HG02642 (cell line): Measurements from ENCODE around the gene MAP3K10.

Source experiments
- ATAC-seq: cut with Tn5 transposase; IDR thresholded peaks from one replicate; pipeline ENCODE4 v1.9.1; 2021; ENCODE audit warnings: mild to moderate bottlenecking; ENCODE audit not compliant: unreplicated experiment, poor library complexity

MAP3K10 gene

DNA sequence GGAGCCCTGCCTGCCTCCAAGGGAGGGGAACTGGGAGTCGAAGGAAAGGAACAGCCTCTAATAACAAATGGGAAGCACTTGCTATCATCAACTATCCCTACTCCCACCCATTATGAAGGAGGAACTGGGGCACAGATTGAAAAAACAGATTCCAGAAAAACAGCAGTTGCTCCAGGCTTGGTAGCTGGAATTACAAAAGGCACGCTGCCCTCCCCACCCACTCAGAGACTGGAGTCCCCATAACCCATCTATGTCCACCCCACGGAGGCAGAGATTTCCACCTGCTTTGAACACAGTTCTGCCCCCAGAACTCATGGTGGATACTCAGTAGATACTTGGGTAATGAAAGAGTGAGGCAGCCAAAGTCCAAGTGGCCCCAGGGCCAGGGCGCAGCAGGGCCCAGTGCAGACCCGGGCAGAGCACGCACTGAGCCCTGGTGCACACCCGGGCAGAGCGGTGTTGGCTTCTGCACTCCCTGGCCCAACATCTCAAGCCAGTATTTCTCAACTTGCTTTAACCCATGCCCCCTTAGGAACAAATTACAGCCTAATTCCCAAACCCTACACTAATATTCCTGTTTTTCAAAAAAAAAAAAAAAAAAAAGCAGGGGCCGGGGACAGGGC lies 54.4 kb downstream of the MAP3K10 start:
- ATAC-seq, result no peak

GRCh38 chr19:40246292-40247073 lies 55.3 kb downstream of the MAP3K10 start:
- ATAC-seq, result no peak

DNA sequence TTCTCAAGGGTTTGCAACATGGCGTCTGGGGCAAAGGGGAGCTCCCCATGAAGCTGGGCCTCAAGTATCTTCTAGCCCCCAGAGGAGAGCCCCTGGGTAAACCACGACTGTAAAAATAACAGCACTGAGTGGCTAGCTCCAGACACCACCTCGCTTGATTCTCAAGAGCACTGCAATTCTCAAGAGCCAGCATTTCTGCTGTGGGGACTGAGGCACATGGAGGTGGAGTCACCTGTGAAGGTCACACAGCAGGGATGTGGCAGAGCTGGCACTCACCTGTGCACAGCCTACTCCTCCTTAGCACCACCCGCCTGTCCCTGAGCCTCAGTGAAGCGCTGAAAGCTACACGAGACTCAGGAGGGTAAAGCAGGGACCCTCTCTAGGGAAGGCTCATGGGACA lies 56.0 kb downstream of the MAP3K10 start:
- ATAC-seq, result no peak

- no peak for ATAC-seq
Measured at GRCh38 chr19:40247735-40248262, 56.6 kb downstream of the MAP3K10 start.

GRCh38 chr19:40249201-40249600 lies 58.0 kb downstream of the MAP3K10 start:
- ATAC-seq, result no peak

- ATAC-seq, result no peak
Measured at GRCh38 chr19:40249781-40250180, 58.6 kb downstream of the MAP3K10 start.

- no peak for ATAC-seq
Measured at GRCh38 chr19:40251244-40251643, 60.0 kb downstream of the MAP3K10 start.

DNA sequence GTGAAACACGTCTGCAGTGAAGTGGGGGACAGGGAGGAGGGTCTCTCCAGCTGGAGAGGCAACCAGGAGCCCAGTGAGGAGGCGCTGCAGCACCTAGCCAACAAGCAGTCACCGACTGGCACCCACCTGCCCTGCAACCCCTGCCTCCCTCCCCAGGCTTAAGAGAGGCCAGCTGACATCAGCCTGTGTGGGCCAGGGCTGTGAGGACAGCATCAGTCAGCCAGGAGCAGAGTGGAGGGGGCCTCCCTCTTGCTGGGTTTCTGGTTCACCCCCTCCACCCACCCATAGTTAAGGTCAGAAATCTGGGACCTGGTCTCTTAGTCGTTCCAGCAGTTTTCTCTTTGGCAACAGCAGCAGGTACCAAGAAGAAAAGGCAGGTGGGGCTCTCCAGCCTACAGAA lies 60.8 kb downstream of the MAP3K10 start:
- ATAC-seq, result no peak

DNA sequence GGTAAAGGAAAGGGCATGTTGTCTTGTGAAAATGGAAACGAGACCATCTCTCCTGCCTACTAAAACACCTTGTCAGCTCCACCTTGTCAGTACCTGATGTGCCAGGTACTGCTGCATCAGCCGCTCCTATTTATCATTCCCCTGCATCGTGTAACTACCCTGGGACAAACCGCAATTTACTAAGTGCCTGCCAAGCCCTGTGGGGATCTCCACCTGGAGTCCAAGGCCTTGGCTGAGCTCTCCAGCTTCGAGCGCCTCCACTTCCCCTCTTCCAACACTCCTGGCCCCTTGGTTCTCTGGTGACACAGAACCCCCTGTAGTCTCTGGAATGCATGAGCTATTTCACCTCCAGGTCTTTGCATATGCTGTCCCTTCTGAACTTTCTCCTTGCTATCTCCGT lies 61.2 kb downstream of the MAP3K10 start:
- ATAC-seq, result no peak

DNA sequence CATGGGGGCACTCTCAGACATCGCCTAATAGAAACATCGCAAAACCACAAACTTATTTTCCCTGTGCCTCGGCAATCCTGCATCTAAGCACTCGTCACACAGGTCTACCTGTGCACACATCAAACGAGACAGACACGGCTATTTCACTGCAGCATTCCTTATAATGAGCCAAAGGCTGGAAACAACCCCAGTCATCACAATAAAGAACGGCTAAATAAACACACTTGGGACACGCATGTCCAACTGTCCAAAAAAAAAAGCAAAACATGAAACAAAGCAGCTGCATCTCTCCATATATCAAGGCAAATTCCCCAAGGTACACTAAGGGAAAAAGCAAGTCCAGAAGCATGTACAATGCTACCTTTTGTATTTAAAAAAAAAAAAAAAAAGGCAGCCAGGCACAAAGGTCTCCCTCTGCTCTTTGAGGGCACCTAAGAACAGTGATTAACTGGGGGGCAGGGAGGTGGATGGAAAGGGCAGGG lies 62.4 kb downstream of the MAP3K10 start:
- no peak for ATAC-seq

DNA sequence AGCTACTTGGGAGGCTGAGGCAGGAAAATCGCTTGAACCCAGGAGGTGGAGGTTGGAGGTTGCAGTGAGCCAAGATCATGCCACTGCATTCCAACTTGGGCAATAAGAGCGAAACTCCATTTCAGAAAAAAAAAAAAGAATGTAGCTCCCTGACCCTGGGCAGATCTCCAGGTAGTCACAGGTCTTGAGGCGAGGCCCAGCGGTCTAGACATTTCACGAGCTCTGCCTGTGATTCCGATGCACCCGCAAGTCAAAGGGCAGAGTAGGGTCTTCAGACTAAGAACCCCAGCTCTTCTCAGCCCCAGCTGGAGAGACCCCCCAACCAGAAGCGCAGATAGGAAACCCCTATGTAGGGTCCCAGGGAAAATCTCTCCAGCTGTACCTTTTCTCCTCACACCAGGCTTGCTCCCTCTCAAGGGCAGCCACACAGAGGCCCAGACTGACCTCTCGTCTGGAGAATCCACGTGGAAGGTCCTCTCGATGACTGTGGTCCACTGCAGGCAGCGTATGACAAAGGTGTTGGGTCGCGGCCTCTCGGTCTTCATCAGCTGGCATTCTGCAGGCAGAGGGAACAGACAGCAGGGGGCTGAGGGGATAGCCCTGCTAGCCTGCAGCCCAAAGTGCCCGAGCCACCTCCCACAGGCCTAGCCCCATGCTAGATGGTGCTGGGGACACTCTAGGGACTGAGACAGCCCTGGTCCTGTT lies 63.6 kb downstream of the MAP3K10 start:
- no peak for ATAC-seq

GRCh38 chr19:40255619-40256166 lies 64.5 kb downstream of the MAP3K10 start:
- no peak for ATAC-seq

DNA sequence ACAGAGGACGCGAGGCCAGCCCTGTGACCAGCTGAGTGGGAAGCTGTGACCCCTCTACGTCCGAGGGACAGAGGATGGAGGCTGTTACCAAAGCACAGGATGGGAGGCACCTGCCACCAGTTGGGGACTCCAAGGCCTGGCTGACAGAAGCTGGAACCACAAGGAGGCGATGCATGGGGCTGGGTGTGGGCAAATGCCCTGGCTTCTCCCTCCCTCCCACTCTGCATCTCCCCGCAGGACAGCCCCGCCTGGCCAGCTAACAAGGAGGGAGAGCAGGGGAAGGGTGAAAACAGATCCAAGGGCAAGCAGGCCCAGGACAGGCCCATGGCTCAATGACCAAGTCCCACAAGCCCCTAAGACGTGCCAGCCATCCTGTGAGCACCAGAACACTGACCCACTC lies 65.3 kb downstream of the MAP3K10 start:
- ATAC-seq, result no peak

GRCh38 chr19:40257096-40257517 lies 65.9 kb downstream of the MAP3K10 start:
- ATAC-seq, result no peak

GRCh38 chr19:40261631-40262030 lies 70.4 kb downstream of the MAP3K10 start:
- no peak for ATAC-seq

- no peak for ATAC-seq
Measured at GRCh38 chr19:40262422-40262821, 71.2 kb downstream of the MAP3K10 start.

DNA sequence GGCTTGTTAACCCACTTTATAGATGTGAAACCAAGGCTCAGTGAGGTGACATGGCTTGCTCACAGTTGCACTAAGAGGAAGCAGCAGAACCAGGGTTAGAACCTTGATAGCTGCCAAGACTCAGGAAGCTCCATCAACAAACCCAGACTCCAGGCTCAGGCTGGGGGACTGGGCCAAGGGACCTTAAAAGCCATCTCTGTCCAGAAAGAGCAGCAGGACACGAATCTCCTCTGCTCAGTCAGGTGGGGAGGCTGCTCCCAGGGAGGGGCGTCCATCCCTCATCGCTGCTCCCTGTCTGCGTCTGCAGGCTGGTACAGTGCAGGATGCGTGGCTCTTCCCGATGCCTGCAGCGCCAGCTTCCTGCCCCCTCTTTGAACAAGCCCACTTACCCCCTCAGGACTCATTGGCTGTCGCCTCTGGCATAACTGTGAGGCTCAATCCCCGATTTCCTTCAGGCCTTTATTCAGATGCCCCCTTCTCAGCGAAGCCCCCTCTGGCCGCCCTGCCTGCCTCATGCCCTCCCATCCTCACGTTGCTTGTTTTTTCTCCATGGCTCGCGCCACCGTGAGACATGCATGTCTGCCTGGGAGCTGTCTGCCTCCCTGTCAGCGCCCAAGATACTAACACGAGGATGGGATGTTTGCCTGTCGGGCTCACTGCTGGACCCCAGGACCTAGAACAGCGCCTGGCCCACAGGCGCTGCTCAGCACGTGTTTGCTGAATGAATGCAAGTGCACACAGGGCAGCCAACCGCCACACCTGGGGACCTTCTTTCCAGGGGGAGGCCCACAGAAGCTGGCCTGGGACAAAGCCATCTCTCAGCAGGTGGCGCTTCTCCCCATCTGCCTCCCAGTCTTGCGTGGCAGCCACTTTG lies 72.5 kb downstream of the MAP3K10 start:
- no peak for ATAC-seq

GRCh38 chr19:40264314-40265054 lies 73.3 kb downstream of the MAP3K10 start:
- ATAC-seq, result no peak
